HG02981 (cell line): ENCODE data around the gene CDCP2.

ENCODE experiments used
- ATAC-seq: cut with Tn5 transposase; IDR thresholded peaks from one replicate; pipeline ENCODE4 v1.9.1; 2021; ENCODE audit warnings: mild to moderate bottlenecking, moderate library complexity; ENCODE audit not compliant: unreplicated experiment

The CDCP2 gene

DNA sequence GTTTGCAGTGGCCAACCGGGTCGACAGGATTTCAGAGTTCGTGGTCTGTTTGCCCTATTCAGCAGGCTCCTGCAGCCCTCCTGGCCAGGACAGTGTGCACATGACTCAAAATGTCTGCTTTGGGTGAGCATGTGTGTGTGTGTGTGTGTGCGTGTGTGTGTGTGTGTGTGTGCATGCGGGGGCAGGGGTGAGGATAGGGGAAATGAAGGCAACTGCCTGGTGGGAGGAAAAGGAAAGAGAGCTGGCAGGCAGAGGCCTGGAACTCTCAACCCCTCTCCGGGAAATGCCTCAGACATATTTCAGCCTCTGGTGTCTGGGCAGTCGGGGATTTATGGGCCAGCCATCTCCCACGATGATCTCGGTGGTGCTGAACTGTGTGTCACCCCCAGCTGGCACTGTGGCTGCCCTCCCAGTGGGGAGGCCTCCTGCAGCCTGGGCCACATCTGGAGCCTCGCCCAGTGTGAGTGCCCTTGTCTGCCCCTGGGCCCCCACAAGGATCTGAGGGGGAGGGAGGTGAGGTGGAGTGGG is 15.2 kb downstream of the CDCP2 start:
- no peak for ATAC-seq

DNA sequence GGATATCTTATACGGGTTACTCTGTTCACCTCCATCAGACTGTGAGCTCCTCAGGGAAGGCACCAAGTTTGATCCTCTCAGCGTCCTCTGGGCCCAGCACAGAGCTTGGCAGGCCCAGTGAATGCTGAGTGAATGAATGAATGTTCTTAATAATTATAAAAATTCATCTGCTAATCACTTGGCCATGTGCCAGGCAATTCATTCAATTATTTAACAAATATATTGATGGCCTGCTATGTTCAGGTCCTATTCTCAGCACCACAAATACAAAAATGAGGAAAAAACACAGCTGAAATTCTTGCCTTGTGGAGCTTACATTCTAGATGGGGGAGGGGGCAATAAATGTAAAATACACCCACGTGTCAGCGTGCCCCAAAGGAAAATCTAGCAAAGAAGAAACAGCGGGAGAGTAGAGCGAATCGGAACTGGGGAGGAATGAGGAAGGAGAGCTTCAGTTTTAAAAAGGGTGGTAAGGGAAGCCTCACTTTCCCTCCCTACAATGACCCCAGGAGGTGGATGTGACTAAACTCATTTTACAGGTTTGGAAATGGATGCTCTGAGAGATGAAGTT is 15.8 kb downstream of the CDCP2 start:
- ATAC-seq = no peak

DNA sequence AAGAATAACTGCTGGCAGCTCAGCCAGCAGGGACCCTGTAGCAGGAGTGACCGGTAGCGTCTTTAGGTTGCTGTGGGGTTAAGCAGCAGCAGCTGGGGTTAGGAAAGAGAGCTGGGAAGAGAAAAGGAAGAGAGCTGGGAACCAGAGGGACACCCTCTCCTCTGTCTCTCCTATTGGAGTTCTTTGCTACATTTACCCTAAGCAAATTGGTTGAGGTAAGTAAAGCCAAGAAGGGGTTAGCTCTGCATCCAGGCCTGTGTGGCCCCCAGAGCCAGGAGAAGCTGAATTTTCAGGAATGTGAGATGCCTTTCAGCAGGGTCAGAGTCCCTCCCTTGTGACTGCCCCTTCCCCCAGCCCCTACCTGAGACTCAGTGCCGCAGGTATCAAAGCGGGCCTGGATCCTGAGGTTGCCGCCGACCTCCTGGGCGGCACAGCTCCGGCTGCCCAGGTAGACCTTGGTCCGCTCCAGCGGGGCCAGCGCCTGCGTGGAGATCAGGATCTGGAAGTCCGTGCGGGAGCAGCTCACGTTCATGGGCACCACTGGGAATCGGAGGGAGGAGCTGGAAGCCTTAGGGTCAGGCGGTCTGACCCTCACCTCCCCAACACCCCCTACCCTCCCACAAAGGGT is 16.4 kb downstream of the CDCP2 start:
- no peak for ATAC-seq

DNA sequence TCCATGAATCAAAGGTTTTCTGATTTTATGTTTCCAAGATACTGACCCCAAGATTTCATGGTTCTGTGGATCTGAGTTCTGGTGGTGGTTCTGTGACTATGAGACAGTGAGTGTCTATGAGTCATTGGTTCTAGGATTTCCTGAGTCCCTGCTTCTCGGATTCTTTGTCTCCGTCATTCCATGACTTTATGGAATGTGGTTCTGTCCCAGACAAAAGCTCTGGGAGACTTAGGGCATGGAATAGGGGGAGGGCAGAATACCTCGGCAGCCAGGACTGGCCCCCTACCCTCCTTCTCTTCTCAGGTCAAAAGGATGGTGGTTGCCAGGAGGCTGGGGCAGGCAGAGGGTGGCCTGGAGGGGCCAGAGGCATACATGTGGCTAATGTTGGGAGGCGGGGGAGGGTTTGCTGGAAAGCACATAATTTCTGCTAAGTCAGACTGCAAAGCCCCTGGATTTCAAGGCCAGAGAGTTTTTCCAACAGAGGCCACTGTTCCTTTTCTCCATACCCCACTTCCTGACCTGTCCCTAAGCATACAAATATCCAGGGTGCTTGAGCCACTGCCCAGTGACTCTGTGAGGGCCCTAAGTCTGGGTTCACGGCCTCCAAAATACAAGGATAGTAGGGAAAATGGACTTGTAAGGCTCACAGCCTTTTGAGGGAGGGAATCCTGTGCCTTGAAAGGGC is 17.2 kb downstream of the CDCP2 start:
- no peak for ATAC-seq

DNA sequence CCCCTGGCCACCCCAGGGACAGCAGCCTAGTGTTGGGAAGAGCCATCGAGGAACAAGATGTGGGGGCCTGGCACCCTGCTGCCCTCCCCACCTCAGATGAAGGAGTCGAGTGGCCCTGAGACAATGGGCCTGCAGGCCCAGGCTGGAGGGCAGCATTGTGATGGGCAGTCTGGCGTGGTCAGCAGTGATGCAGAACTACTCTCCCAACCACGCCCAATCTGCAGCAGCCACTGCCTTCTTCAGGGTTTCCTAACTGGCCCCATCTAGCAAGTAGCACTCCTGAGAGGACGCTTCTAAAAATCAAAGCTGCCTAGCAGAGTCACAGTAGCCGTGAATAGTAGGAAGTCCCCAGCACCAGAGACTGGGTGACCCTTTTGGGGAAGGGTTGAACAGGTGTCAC is 18.5 kb downstream of the CDCP2 start:
- no peak for ATAC-seq

DNA sequence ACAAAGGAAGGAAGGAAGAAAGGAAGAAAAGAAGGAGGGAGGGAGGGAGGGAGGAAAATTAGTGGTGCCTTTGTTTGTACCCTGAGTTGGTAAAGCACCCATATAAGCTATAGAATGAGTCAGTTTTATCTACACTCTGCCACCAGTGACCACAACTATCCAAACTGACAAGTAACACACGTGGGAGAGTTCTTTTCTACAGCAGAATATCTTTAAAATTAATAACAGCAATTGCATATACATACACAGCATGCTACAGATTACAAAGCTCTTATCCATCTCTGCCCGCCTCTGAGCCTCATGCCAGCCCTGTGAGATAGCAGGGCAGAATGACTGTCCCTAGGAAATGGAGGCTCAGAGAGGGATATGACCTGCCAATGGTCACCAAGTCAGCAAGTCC is 20.3 kb downstream of the CDCP2 start:
- no peak for ATAC-seq

DNA sequence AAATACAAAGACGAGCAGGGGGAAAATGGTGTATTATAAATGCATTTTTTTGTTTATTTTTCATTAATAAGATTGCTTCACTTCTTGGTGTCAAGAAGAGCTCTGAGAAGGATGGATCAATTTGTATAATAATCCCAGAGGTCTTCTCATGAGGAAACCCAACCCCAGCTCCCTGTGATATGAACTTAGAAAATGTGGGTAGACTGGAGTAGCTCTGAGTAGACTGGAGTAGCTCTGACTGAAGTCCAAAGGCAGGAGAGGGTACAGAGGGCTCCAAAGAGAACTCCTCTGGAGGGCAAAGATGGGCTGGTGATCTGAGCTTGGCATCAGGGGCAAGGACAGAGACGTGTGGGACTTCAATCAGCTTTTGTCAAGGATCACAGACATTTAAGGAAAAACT is 21.4 kb downstream of the CDCP2 start:
- ATAC-seq = no peak

DNA sequence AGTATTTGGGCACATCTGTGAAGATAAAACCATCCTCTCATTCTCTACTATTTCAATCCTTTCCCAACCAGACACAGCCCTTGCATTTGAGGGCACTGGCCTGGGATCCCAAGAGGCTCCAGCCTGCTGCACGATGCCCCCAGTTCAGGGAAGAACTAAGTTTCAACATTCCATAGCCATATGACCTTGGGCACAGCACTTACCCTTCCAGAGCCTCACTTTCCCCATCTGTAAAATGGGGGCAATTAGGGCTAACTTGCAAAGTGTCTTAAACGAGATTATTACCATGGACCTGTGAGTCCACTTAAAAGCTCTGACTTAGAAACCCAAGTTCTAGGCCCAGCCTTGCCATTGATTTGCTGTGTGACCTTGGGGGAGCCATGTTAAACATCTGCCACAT is 22.9 kb downstream of the CDCP2 start:
- ATAC-seq = no peak

DNA sequence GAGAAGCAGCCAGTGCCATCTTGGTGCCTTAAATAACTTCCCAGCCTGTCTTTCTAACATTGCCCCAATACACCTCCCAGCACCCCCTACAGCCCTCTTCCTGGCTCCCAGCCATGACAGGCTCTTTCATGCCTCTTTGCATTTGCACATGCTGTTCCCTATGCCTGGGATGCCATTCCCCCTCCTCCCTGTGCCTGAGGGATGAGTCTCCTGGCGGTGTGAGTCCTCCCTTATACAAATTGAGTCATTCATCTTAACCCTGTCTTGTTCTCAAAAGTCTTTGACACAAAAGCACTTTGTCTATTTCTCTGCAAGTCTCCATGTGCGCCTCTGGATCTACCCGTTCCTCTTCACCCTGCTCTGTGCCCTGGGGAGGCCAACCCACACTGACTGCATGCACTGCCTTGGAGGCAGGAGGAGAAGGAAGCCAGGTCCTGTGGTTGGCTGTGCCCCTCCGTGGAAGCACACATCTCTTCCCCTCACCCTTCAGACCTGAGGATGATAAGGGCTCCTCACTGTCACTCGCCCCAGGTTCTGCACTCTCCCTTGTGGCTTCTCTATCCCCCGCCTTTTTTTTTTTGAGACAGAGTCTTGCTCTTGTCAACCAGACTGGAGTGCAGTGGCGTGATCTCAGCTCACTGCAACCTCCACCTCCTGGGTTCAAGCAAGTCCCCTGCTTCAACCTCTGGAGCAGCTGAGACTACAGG is 25.1 kb downstream of the CDCP2 start:
- ATAC-seq = no peak

DNA sequence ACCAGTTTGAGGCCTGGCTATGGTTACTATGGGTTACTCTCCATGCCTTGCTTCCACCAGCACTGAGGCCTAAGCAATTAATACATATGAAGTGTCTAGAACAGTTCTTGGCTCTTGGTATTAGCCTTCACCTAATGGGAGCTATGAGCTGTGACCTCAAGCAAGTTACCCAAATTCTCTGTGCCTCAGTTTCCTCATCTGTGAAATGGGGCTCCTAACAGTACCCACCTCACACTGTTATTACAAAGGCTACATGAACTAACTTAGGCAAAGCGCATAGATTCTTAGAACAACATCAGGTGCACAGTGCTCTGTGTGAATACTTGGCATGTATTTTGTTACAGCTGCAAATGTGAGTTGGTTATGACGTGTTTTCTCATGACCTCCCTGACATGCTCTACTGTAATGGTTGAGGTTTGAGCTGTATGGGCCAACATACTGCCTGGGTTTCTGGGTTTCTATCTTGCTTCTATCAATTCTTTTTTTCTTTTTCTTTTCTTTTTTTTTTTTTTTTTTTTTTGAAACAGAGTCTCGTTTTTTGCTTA is 26.5 kb downstream of the CDCP2 start:
- ATAC-seq = no peak

DNA sequence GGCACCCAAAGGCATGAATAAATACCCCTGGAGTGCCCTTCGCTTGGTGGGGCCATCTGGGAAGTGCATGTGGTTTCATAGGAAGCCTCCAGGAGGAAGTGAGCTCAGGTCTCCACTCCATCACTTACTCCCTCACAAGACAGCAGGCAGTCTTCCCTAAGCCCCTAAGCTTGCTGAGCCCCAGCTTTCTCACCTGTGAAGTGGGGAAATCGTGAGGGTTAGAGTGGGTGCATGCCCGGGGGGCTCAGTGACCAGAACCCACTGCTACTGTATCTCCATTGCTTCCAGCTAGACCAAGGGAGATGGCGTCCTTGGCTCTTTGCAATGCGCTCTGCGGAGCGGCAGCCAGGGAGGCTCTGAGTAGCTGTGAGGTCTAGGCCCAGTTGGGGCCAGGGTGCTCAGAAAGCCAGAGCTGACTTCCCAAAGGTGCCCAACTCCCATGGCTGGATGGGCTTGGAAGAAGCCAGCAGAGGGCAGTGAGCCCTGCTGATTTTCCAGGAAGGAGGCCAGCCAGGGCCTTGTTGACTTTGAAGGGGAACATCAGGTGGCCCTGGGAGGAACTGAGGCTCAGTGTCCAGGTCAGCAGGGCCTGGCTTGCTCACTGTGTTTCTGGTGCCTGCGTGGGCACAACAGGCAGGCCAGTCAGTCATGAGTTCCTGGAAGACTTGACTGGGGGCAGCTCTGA is 27.3 kb downstream of the CDCP2 start:
- no peak for ATAC-seq

DNA sequence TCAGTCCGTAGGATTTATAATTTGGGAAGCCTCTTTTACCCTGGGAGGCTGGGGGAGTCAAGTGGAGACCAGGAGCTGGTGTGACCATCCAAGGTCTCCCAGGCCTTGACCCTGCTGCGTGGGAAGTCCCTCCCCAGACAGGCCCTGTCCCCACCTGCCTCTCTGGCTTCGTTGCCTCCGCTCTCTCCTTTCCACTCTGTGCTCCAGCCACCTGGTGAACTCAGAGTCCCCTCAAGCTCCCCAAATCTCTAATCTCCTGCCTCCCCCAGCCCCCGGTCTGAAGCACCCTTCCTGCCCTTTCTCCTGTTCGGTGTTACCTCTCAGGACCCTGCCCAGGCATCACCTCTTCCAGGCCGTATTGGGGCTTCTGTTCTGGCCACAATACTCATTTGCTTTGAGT is 27.9 kb downstream of the CDCP2 start:
- no peak for ATAC-seq

DNA sequence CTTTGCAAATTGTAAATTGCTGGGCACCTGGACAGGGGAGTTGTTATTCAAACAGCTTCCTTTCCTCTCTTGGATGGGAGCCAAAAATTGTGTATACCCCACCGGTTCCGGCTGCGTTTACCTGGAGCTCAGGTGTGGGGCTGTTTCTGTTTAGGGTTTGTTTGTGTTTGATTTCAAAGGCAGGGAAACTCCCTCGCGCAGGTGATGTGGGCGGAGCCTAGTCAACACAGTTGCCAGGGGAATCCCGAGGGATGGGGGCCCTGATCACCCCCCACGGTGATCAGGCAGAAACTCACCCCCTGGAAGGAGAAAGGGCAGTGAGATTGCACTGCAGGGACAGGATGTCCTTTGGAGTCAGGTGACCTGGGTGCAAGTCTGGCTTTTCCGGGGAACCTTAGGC is 28.3 kb downstream of the CDCP2 start:
- no peak for ATAC-seq

DNA sequence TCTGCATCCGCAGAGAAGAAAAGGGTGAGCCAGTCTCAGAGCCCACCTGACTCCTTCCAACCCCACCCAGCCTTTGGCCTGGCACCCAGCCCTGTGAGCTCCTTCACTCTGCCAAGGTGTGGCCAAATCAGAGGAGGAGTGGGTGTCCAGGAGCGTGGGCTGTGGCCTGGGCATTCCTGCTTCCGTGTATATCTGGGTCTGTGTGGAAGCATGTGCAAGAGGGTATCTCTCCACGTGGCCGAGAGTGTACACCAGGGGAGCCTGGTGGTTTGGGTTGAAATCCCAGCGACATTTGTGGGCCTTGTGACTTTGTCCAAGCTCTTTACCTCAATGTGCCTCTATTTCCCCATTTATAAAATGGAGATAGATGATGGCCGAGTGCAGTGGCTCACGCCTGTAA is 29.8 kb downstream of the CDCP2 start:
- ATAC-seq = no peak

DNA sequence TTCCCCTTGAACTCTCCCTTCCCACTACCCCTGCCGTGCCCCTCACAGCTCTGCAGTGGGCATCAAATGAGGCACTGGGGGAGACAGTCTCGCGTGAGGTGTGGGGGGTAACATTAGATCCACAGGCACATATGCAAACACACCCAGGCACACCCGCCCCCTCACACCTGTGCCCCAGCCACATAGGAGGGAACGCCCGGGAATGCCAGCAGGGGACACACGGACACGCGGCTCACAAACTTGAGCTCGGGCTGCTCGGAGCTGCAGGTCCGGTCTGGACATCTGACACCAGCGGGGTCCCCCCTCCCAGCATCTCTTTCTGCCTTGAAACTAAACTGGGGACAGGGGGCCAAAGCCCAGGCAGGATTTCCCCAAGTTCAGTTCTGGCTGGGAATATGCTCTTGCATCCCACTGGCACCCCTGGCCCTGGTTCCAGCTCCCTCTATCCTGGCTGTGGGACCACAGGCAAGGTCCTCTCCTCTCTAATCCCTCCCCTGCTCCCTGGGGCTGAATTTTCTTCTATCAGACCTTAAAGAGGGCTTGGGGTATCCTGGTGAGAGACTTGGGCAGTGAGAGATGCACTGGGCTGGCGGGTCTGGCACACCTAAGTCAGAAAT is 30.6 kb downstream of the CDCP2 start:
- ATAC-seq = no peak

DNA sequence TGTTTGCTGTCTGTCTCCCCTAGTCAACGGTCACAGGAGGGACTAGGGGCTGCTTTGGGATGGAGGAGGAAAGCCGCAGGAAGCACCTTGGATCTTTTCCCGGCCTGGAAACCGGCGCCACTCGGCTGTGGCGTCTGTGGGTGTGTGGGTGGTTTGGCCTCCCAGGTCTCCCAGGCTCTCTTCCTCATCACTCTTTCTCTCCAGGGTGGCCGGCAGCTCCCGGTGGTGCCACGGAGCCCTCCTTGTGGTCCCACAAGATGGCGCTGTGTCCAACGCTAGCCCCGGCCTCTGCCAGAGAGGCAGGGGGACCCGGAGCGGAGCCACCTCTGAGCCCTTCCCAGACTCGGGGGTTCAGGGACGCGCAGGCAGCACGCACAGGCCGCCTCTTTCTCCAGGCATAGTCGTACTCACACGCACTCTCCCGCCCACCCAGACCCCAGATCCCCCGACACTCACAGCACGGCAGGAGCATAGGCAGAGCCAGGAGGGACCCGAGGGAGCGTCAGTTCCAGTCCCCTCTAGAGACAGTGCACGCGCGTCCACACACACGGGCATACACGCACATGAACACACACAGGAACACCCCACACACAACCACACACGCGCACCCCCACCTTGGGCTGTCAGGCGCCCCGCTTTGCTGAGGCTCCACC is 31.2 kb downstream of the CDCP2 start:
- ATAC-seq = no peak

DNA sequence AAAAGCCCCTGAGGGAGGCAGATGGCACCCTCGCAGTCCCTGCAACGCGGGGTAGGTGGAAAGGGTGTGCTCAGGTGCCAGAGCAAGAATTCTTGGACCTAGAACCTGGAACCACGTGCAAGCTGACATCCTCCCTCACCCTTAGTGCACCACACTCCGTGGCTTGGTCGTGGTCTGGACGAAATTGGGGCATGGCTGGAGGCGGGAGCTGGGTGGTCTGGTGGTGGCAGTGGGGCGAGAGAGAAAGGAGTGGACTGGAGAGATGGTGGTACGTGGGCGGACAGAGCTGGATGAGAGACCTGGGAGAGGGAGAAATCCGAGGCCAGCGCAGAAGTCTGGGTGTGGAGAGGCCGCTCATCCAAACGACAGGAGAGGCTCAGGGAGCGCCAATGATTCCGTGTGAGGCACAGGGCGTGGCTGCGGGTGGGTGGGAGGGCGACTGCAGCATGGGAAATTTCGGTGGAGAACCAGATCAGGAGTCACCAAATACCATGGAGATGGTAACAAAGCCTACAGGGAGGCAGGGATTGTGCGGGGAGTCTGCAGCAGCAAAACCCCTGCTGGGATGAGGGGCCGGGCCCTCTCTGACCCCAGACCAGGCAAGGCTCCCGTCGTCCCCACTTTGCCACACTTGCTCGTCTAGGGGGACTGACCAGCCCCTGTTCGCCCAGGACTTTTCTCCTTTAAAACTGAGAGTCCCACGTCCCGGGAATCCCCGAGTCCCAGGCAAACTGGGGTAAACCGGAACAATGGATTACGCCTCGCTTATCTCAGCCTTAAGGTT is 31.9 kb downstream of the CDCP2 start:
- no peak for ATAC-seq

DNA sequence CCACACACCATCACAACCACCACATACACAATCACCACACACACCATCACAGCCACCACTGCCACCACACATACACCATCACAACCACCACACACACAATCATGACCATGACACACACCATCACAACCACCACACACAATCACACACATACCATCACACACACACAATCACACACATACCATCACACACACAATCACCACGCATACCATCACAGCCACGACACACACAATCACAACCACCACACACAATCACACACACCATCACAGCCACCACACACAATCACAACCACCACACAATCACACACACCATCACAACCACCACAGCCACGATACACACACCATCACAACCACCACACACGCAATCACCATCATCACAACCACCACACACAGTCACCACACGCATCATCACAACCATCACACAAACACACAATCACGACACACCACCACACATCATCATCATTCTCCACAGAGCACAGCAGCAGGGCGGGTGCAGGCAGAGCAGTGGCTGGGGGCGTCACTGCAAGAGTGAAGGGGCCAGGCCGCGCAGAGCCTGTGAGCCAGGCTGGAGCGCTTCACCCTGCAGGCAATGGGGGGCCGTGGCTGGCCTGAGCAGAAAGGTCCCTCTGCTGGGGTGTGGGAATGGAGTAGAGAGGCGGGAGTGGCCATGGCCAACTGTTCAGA is 32.6 kb downstream of the CDCP2 start:
- no peak for ATAC-seq

DNA sequence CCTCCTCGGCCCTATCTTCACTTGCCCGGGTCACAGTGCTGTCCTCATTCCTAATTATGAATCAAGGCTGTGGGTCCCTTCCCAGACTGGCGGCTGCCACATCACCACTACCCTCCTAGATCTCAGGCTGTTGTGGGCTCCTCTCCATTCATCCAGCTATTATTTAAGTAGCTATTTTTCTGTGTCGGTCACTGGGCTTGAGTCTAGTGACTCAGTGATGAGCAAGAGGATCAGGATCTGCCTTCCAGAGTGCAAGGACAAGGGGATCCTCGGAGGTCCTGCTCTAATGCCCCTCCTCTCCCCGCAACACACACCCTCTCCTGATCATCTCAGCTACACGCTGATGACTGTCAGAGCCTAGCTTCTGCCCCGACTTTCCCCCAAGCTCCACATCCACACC is 34.1 kb downstream of the CDCP2 start:
- ATAC-seq = no peak
